Measurements from ENCODE around the gene SNRPE.

DNA sequence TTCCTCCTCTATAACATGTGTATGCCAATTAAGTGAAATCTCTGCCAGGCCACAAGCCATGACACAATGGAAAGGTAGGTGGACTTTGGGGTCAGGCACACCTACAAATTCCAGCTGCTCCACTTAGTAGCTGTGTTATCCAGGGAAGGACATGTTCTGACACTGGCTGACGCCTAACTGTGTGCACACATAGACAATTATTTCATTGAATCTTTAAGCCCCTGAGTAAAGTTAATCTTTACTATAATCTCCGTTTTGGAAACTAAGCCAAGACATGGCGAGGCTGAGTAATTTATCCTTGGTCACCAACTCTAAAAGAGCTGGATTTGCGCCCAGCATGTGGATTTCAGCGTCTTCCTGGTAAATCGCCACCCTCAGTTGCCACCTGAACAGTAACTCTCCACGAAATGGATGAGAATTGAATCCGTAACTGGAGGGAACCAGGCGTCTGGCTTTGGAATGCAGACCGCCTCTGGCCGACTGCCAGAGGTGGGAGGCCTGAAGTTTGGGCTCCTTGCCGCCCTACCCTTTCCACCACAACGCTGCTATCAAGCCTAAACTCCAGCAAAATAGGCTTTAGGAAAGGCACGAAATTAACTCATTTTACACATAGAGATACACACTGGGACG, 888 bp upstream of the SNRPE start:
- TF ChIP-seq EZH2 (IDR thresholded peaks at IDR 0.05; ENCODE audit: insufficient read depth, poor library complexity, severe bottlenecking) (no peak), EZH2phosphoT487 (IDR thresholded peaks at IDR 0.05; ENCODE audit: insufficient read depth, low read depth) (no peak)
